OCI-LY3 (cell line): ENCODE measurements around the gene ISG15.
A peak's percentile ranks its signal among the peaks of the same experiment; 100 is the strongest.

ENCODE experiments used
- H2AFZ ChIP-seq: fragments of 200-600, 300-600 bp; shearing (Covaris generic); 2 replicates; pipeline ENCODE4 v1.6.0; 2014; ENCODE audit warnings: antibody characterized with exemption, low read depth, low read length
- H3K27ac ChIP-seq: fragments of 200-600, 300-600 bp; sonication (generic); 2 replicates; pipeline ENCODE4 v1.5.1; 2014; ENCODE audit warnings: mild to moderate bottlenecking, low read length, moderate library complexity, mixed read lengths
- H3K27me3 ChIP-seq: fragments of 200-600, 300-600 bp; sonication (generic); 2 replicates; pipeline ENCODE4 v1.6.1; 2014; ENCODE audit warnings: low read depth, low read length, mixed read lengths
- H3K36me3 ChIP-seq: fragments of 200-600, 300-600 bp; sonication (generic); replicated peaks from 2 replicates; pipeline ENCODE3; 2014; ENCODE audit warnings: low read depth, low read length, mixed read lengths
- H3K4me1 ChIP-seq: fragments of 300-600, 200-600 bp; sonication (generic); 2 replicates; pipeline ENCODE4 v1.6.1; 2014; ENCODE audit warnings: low read length, mixed read lengths
- H3K4me2 ChIP-seq: fragments of 200-600, 300-600 bp; sonication (generic); 2 replicates; pipeline ENCODE4 v1.6.1; 2014; ENCODE audit warnings: low read length, mixed read lengths
- H3K4me3 ChIP-seq: fragments of 300-600, 200-600 bp; sonication (generic); 2 replicates; pipeline ENCODE4 v1.5.1; 2014; ENCODE audit warnings: antibody characterized with exemption, mild to moderate bottlenecking, low read length, moderate library complexity
- H3K79me2 ChIP-seq: fragments of 300-600, 200-600 bp; shearing (Covaris generic); 2 replicates; pipeline ENCODE4 v1.6.1; 2014; ENCODE audit warnings: mild to moderate bottlenecking, low read length, mixed read lengths
- H3K9ac ChIP-seq: fragments of 300-600, 200-600 bp; shearing (Covaris generic); 2 replicates; pipeline ENCODE4 v1.6.0; 2014; ENCODE audit warnings: mild to moderate bottlenecking, low read length, moderate library complexity
- H3K9me3 ChIP-seq: fragments of 200-600, 300-600 bp; shearing (Covaris generic); 2 replicates; pipeline ENCODE4 v1.6.1; 2014; ENCODE audit warnings: low read length, mixed read lengths; ENCODE audit not compliant: insufficient read depth
- H4K20me1 ChIP-seq: fragments of 200-600, 300-600 bp; sonication (generic); 2 replicates; pipeline ENCODE4 v1.6.1; 2016; ENCODE audit warnings: low read length, mixed read lengths; ENCODE audit not compliant: insufficient read depth
- EZH2phosphoT487 ChIP-seq: fragments of 200-600 bp; shearing (Covaris generic); IDR thresholded peaks from 2 replicates; pipeline ENCODE4 v1.6.1; 2018; ENCODE audit warnings: antibody characterized with exemption, mixed run types, low read depth
- TF ChIP-seq, protein P1 (sequence below): fragments of 200-600, 300-600 bp; sonication (generic); IDR thresholded peaks from 2 replicates; pipeline ENCODE4 v1.5.1; 2014; ENCODE audit warnings: antibody characterized with exemption, low read length, low read depth

Gene ISG15

DNA sequence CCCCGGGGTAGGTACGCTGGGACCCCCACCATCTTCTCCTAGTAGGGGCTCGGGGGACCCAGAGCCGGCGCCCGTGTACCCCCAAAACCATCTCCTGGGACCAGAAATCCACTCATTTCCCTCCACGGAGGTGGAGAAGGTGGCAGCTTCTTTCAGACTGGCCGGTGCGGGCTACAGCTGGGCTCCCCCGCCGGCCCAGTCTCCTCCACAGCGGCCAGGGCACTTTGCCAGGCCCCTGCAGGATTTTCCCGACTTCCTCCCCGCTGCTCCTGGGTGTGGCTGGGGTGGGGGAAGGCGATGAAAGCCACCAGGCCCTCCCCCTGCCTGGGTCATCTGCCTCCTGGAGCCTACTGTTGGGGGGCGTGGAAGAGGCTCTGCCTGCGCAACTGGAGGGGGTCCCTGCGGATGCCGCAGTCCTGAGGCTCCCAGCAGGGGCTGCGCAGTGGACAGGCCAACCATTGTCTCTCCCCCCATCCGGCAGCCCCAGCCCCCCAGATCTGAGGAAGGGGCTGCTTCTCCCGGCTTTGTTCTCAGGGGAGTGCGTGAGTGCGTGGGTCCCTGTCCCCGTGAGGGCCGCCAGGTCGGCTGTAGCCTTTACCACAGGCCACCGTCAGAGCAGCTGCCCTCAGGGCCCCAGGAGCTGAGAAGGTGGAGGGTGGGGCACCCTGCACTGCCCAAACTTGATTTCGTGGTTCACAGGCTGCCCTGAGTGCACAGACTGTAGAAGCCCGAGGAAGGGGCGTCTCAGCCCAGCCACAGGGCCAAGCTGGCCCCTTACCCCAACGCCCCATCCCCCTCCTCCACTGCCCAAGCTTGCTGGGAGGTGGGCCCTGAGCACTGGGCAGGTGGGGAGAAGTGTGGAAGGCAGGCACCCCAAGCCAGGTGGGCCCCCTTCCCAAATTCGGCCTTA, 8.0 kb downstream of the ISG15 start:
- no peaks in the 10 kb centered on the region for H3K9me3 ChIP-seq
- H4K20me1 ChIP-seq = 0 out of 2 replicates have a peak, but pooled peaks cover 4% of the 10 kb centered on the region
- H3K4me2 ChIP-seq = peak overlapping the region; percentile 78
- no peaks in the 10 kb centered on the region for H3K79me2 ChIP-seq
- no peak for TF ChIP-seq EZH2phosphoT487
- TF ChIP-seq, protein P1, sequence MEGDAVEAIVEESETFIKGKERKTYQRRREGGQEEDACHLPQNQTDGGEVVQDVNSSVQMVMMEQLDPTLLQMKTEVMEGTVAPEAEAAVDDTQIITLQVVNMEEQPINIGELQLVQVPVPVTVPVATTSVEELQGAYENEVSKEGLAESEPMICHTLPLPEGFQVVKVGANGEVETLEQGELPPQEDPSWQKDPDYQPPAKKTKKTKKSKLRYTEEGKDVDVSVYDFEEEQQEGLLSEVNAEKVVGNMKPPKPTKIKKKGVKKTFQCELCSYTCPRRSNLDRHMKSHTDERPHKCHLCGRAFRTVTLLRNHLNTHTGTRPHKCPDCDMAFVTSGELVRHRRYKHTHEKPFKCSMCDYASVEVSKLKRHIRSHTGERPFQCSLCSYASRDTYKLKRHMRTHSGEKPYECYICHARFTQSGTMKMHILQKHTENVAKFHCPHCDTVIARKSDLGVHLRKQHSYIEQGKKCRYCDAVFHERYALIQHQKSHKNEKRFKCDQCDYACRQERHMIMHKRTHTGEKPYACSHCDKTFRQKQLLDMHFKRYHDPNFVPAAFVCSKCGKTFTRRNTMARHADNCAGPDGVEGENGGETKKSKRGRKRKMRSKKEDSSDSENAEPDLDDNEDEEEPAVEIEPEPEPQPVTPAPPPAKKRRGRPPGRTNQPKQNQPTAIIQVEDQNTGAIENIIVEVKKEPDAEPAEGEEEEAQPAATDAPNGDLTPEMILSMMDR = no peak
- H3K4me1 ChIP-seq = peaks cover 7% of the 10 kb centered on the region; the same call in 1 of the 2 replicates
- peaks cover 13% of the 10 kb centered on the region for H3K27me3 ChIP-seq
- peak overlapping the region; percentile 81 for H3K4me3 ChIP-seq
- H3K9ac ChIP-seq = 0 out of 2 replicates have a peak overlapping the region, but pooled peaks have one; percentile 1
- H3K27ac ChIP-seq = no peak overlapping the region
- H3K36me3 ChIP-seq = no peaks in the 10 kb centered on the region
- no peak overlapping the region for H2AFZ ChIP-seq

DNA sequence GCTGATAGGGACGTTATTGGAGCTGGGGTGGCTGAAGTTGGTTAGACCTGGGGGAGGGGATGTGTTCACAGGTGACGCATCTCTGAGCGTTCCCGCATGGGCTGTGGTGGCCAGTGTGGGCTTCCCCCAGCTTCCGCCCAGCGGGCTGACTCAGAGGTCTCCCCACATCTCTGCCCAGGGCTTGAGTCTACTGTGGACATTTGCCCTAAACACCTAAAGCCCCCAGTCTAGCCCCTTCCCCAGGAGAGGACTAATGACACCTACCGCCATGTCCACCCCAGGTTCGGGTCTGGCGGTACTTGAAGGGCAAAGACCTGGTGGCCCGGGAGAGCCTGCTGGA, 8.6 kb downstream of the ISG15 start:
- no peak overlapping the region for H2AFZ ChIP-seq
- H3K4me2 ChIP-seq = no peak overlapping the region
- peaks cover 13% of the 10 kb centered on the region for H3K27me3 ChIP-seq
- no peaks in the 10 kb centered on the region for H3K79me2 ChIP-seq
- no peaks in the 10 kb centered on the region for H3K36me3 ChIP-seq
- H4K20me1 ChIP-seq = 0 out of 2 replicates have a peak, but pooled peaks cover 4% of the 10 kb centered on the region
- H3K4me1 ChIP-seq = peaks cover 7% of the 10 kb centered on the region; the same call in 1 of the 2 replicates
- no peak overlapping the region for H3K4me3 ChIP-seq
- no peak overlapping the region for H3K9ac ChIP-seq
- H3K9me3 ChIP-seq = no peaks in the 10 kb centered on the region
- no peak overlapping the region for H3K27ac ChIP-seq
- TF ChIP-seq, protein P1 = no peak
- TF ChIP-seq EZH2phosphoT487 = no peak

- Histone ChIP-seq H3K4me3 (no peak overlapping the region), H3K36me3 (no peaks in the 10 kb centered on the region), H3K79me2 (no peaks in the 10 kb centered on the region), H4K20me1 (0 out of 2 replicates have a peak, but pooled peaks cover 4% of the 10 kb centered on the region), H2AFZ (no peak overlapping the region), H3K4me1 (peaks cover 7% of the 10 kb centered on the region; the same call in 1 of the 2 replicates), H3K9me3 (no peaks in the 10 kb centered on the region), H3K27ac (no peak overlapping the region), H3K9ac (no peak overlapping the region), H3K27me3 (peaks cover 13% of the 10 kb centered on the region), H3K4me2 (no peak overlapping the region)
- TF ChIP-seq, protein P1 = no peak
- TF ChIP-seq EZH2phosphoT487 = no peak
These were observed 9.2 kb downstream of the ISG15 start for GRCh38 chr1:1022302-1023009.

GRCh38 chr1:1023700-1024099, 10.4 kb downstream of the ISG15 start:
- Histone ChIP-seq H4K20me1 (0 out of 2 replicates have a peak, but pooled peaks cover 4% of the 10 kb centered on the region), H3K9me3 (no peaks in the 10 kb centered on the region), H3K4me2 (no peak overlapping the region), H3K9ac (no peak overlapping the region), H3K27ac (no peak overlapping the region), H3K36me3 (no peaks in the 10 kb centered on the region), H3K4me3 (no peak overlapping the region), H3K4me1 (peaks cover 7% of the 10 kb centered on the region; the same call in 1 of the 2 replicates), H3K79me2 (no peaks in the 10 kb centered on the region), H3K27me3 (peaks cover 13% of the 10 kb centered on the region), H2AFZ (no peak overlapping the region)
- TF ChIP-seq EZH2phosphoT487 = no peak
- TF ChIP-seq, protein P1 = no peak
